Naive thymus-derived CD8-positive, alpha-beta T cell (primary cell): ENCODE results near the gene DDR2. TPM values are rescaled to one million over a fixed set of nuclear protein-coding genes. Genes with fewer than 3 reads are reported as not detected.
A peak's percentile ranks its signal among the peaks of the same experiment; 100 is the strongest.

Experiments
- ATAC-seq, 2 donors: fragments of 150-1000 bp; cut with Tn5 transposase in 1 of 2; sonication (Bioruptor Pico), chemical (Tn5 transposase) in 1 of 2; 1 replicate in 1 of 2; 2 replicates in 1 of 2; pipeline ENCODE4 v1.10.0; 2021; ENCODE audit warnings: mild to moderate bottlenecking in 2 of 2, moderate library complexity in 2 of 2
- POLR2A ChIA-PET: fragments of 350-600 bp; sonication (Branson Sonifier 250); formaldehyde crosslinking; loops from one replicate; lab custom pipeline; 2021; ENCODE audit warnings: antibody characterized with exemption; lab: Charles Lee
- DNase-seq, 10 donors: peaks; one replicate each; pipeline versions ENCODE4 v3.0.0 to v3.0.0-alpha.2; 2020 to 2022
- H3K27ac Mint-ChIP-seq, 10 donors: one replicate each; pipeline ENCODE4 v1.8.0; 2020 to 2022; ENCODE audit warnings: mild to moderate bottlenecking in 10 of 10, mixed read lengths in 10 of 10, moderate library complexity in 4 of 10, inconsistent platforms in 1 of 10
- H3K27me3 Mint-ChIP-seq, 5 donors: one replicate each; pipeline ENCODE4 v1.8.0; 2021 to 2022; ENCODE audit warnings: mixed read lengths in 5 of 5
- H3K36me3 Mint-ChIP-seq, 3 donors: one replicate each; pipeline ENCODE4 v1.8.0; 2020 to 2022; ENCODE audit warnings: mixed read lengths in 3 of 3, mild to moderate bottlenecking in 2 of 3, inconsistent platforms in 1 of 3
- H3K4me1 Mint-ChIP-seq, 4 donors: one replicate each; pipeline ENCODE4 v1.8.0; 2021 to 2022; ENCODE audit warnings: mixed read lengths in 4 of 4
- H3K4me3 Mint-ChIP-seq, 10 donors: one replicate each; pipeline ENCODE4 v1.8.0; 2020 to 2022; ENCODE audit warnings: mild to moderate bottlenecking in 10 of 10, mixed read lengths in 10 of 10, moderate library complexity in 6 of 10, inconsistent platforms in 1 of 10
- H3K9me3 Mint-ChIP-seq, 9 donors: one replicate each; pipeline ENCODE4 v1.8.0; 2020 to 2022; ENCODE audit warnings: mixed read lengths in 9 of 9, mild to moderate bottlenecking in 3 of 9, inconsistent platforms in 1 of 9, moderate library complexity in 1 of 9
- polyA plus RNA-seq, 3 donors: library from polyadenylated mRNA; unstranded; fragments of 300-500 nt; fragmentation: Illumina TruSeq; gene quantifications; one replicate each; pipeline ENCODE4 v1.2.3, GENCODE V29; 2021
- total RNA-seq, 8 experiments: library from RNA in 2 of 8; stranded (reverse) in 2 of 8; gene quantifications; one replicate each; pipeline ENCODE4 v1.2.3 and lab custom pipeline; 2021 to 2026

Gene DDR2
- total and polyA plus RNA-seq, 5 experiments from 2014 or later = 0.16 to 0.33 (median 0.21) TPM; not detected in 2

- POLR2A ChIA-PET = no interaction called here
- DNase-seq (no peak), ATAC-seq (no peak)
- H3K36me3 Mint-ChIP-seq = no peaks in the 10 kb centered on the region
- no peak overlapping the region for H3K27ac Mint-ChIP-seq
- no peaks in the 10 kb centered on the region for H3K9me3 Mint-ChIP-seq
- peaks cover 2 to 15% (median 12%) of the 10 kb centered on the region in 5 donors for H3K27me3 Mint-ChIP-seq
- H3K4me1 Mint-ChIP-seq = no peaks in the 10 kb centered on the region
- no peak overlapping the region for H3K4me3 Mint-ChIP-seq
Measured at GRCh38 chr1:162663086-162663485, 30.8 kb downstream of the DDR2 start.

- POLR2A ChIA-PET = no interaction called here
Measured at GRCh38 chr1:162663589-162664106, 31.4 kb downstream of the DDR2 start.

GRCh38 chr1:162666006-162666645 lies 33.9 kb downstream of the DDR2 start:
- no peak overlapping the region for H3K27ac Mint-ChIP-seq
- DNase-seq (no peak), ATAC-seq (no peak)
- H3K4me3 Mint-ChIP-seq = no peak overlapping the region
- no peaks in the 10 kb centered on the region for H3K9me3 Mint-ChIP-seq
- no peaks in the 10 kb centered on the region for H3K36me3 Mint-ChIP-seq
- peaks cover 0 to 8% (median 5%) of the 10 kb centered on the region in 5 donors for H3K27me3 Mint-ChIP-seq
- no peaks in the 10 kb centered on the region for H3K4me1 Mint-ChIP-seq
- POLR2A ChIA-PET = no interaction called here

More at GRCh38 chr1:162663589-162664106, 31.4 kb downstream of the DDR2 start:
- DNase-seq (no peak), ATAC-seq (no peak)
- H3K4me3 Mint-ChIP-seq = no peak overlapping the region
- no peaks in the 10 kb centered on the region for H3K36me3 Mint-ChIP-seq
- no peak overlapping the region for H3K27ac Mint-ChIP-seq
- H3K27me3 Mint-ChIP-seq = peaks cover 5 to 15% (median 11%) of the 10 kb centered on the region in 5 donors
- no peaks in the 10 kb centered on the region for H3K9me3 Mint-ChIP-seq
- H3K4me1 Mint-ChIP-seq = no peaks in the 10 kb centered on the region

GRCh38 chr1:162667381-162668080 lies 35.3 kb downstream of the DDR2 start:
- H3K4me3 Mint-ChIP-seq = no peak overlapping the region
- H3K27ac Mint-ChIP-seq = no peak overlapping the region
- peaks cover 0 to 8% (median 5%) of the 10 kb centered on the region in 5 donors for H3K27me3 Mint-ChIP-seq
- H3K36me3 Mint-ChIP-seq = no peaks in the 10 kb centered on the region
- H3K4me1 Mint-ChIP-seq = no peaks in the 10 kb centered on the region
- POLR2A ChIA-PET = no interaction called here
- DNase-seq = no peak
- no peaks in the 10 kb centered on the region for H3K9me3 Mint-ChIP-seq
- ATAC-seq = no peak

GRCh38 chr1:162670928-162671663 lies 38.8 kb downstream of the DDR2 start:
- Mint-ChIP-seq H3K36me3 (no peaks in the 10 kb centered on the region), H3K9me3 (no peaks in the 10 kb centered on the region), H3K27me3 (peaks cover 0 to 5% (median 3%) of the 10 kb centered on the region in 5 donors), H3K4me1 (no peaks in the 10 kb centered on the region), H3K27ac (peak overlapping the region in 1 of 10 donors; percentile 2), H3K4me3 (no peak overlapping the region)
- POLR2A ChIA-PET = interaction anchor here (0.6 kb wide), 1 partner anchor 876 kb away, joined by 3 read pairs; no protein-coding TSS in a partner anchor
- no peak for DNase-seq
- no peak for ATAC-seq

- no peak for DNase-seq
- Mint-ChIP-seq H3K4me1 (no peaks in the 10 kb centered on the region), H3K27me3 (peaks cover 0 to 3% (median 2%) of the 10 kb centered on the region in 5 donors), H3K27ac (peak overlapping the region in 1 of 10 donors; percentile 2), H3K36me3 (no peaks in the 10 kb centered on the region), H3K9me3 (no peaks in the 10 kb centered on the region), H3K4me3 (no peak overlapping the region)
- POLR2A ChIA-PET = no interaction called here
- ATAC-seq = no peak
Measured at GRCh38 chr1:162671664-162672410, 39.6 kb downstream of the DDR2 start.

- peaks cover 0 to 3% (median 2%) of the 10 kb centered on the region in 5 donors for H3K27me3 Mint-ChIP-seq
- no peak overlapping the region for H3K27ac Mint-ChIP-seq
- ATAC-seq (no peak), DNase-seq (no peak)
- H3K4me3 Mint-ChIP-seq = no peak overlapping the region
- H3K4me1 Mint-ChIP-seq = no peaks in the 10 kb centered on the region
- no peaks in the 10 kb centered on the region for H3K9me3 Mint-ChIP-seq
- H3K36me3 Mint-ChIP-seq = no peaks in the 10 kb centered on the region
- POLR2A ChIA-PET = no interaction called here
Measured at GRCh38 chr1:162672622-162673260, 40.5 kb downstream of the DDR2 start.

GRCh38 chr1:162674034-162674608 lies 41.9 kb downstream of the DDR2 start:
- H3K4me3 Mint-ChIP-seq = no peak overlapping the region
- no peaks in the 10 kb centered on the region for H3K4me1 Mint-ChIP-seq
- H3K36me3 Mint-ChIP-seq = peaks cover 0 to 1% (median 0%) of the 10 kb centered on the region in 3 donors
- ATAC-seq = no peak
- POLR2A ChIA-PET = no interaction called here
- no peak overlapping the region for H3K27ac Mint-ChIP-seq
- H3K27me3 Mint-ChIP-seq = peaks cover 0 to 3% (median 0%) of the 10 kb centered on the region in 5 donors
- DNase-seq = no peak
- peaks cover 0 to 2% (median 0%) of the 10 kb centered on the region in 9 donors for H3K9me3 Mint-ChIP-seq

GRCh38 chr1:162676087-162676486 lies 43.8 kb downstream of the DDR2 start:
- DNase-seq (no peak), ATAC-seq (no peak)
- Mint-ChIP-seq H3K9me3 (peaks cover 0 to 9% (median 0%) of the 10 kb centered on the region in 9 donors), H3K27ac (no peak overlapping the region), H3K36me3 (peaks cover 0 to 6% (median 0%) of the 10 kb centered on the region in 3 donors), H3K27me3 (peaks cover 0 to 8% (median 0%) of the 10 kb centered on the region in 5 donors), H3K4me3 (no peak overlapping the region), H3K4me1 (no peaks in the 10 kb centered on the region)
- POLR2A ChIA-PET = interaction anchor here (0.8 kb wide), 1 partner anchor 11 kb away, joined by 3 read pairs; no protein-coding TSS in a partner anchor

- Mint-ChIP-seq H3K36me3 (peaks cover 0 to 6% (median 0%) of the 10 kb centered on the region in 3 donors), H3K27ac (no peak overlapping the region), H3K4me1 (no peaks in the 10 kb centered on the region), H3K27me3 (peaks cover 0 to 5% (median 0%) of the 10 kb centered on the region in 5 donors), H3K4me3 (no peak overlapping the region), H3K9me3 (peaks cover 0 to 9% (median 0%) of the 10 kb centered on the region in 9 donors)
- no peak for ATAC-seq
- DNase-seq = no peak
- POLR2A ChIA-PET = interaction anchor here (0.8 kb wide), 1 partner anchor 12 kb away, joined by 3 read pairs; no protein-coding TSS in a partner anchor
Measured at GRCh38 chr1:162676750-162677149, 44.5 kb downstream of the DDR2 start.

GRCh38 chr1:162677607-162678371 lies 45.5 kb downstream of the DDR2 start:
- H3K4me1 Mint-ChIP-seq = no peaks in the 10 kb centered on the region
- H3K9me3 Mint-ChIP-seq = peaks cover 0 to 9% (median 0%) of the 10 kb centered on the region in 9 donors
- no peak overlapping the region for H3K27ac Mint-ChIP-seq
- H3K4me3 Mint-ChIP-seq = no peak overlapping the region
- ATAC-seq = no peak
- H3K36me3 Mint-ChIP-seq = peaks cover 0 to 6% (median 0%) of the 10 kb centered on the region in 3 donors
- DNase-seq = no peak
- POLR2A ChIA-PET = no interaction called here
- H3K27me3 Mint-ChIP-seq = peaks cover 0 to 5% (median 0%) of the 10 kb centered on the region in 5 donors
